ENCODE data around the gene KRTAP5-7.
"Not testable (repeated sequence)": the region's sequence is repeated elsewhere in the genome, so short reads cannot be mapped to it uniquely, and the experiment has no call there.

KRTAP5-7 gene

GRCh38 chr11:71535825-71536224 is 8.8 kb downstream of the KRTAP5-7 start:
- DNase-seq = no peak

- no peak for DNase-seq
Measured at GRCh38 chr11:71537537-71537936, 10.5 kb downstream of the KRTAP5-7 start.

GRCh38 chr11:71537977-71538665 is 11.1 kb downstream of the KRTAP5-7 start, which contains the start of gene KRTAP5-8:
KRTAP5-8 (plus strand) TSS chr11:71538025; CDS start chr11:71538056, 31 bp downstream.
- DNase-seq = not testable (repeated sequence)

- no peak for DNase-seq
Measured at GRCh38 chr11:71538666-71538990, 11.6 kb downstream of the KRTAP5-7 start.

GRCh38 chr11:71539017-71539416 is 11.9 kb downstream of the KRTAP5-7 start:
- no peak for DNase-seq

- DNase-seq = not testable (repeated sequence)
Measured at GRCh38 chr11:71539971-71540370, 12.9 kb downstream of the KRTAP5-7 start.

- not testable (repeated sequence) for DNase-seq
Measured at GRCh38 chr11:71540521-71541304, 13.6 kb downstream of the KRTAP5-7 start.

- no peak for DNase-seq
Measured at GRCh38 chr11:71542382-71542781, 15.3 kb downstream of the KRTAP5-7 start.

GRCh38 chr11:71542879-71543777 is 16.1 kb downstream of the KRTAP5-7 start:
- DNase-seq = peak; percentile 26

- peak; percentile 5 for DNase-seq
Measured at GRCh38 chr11:71543866-71544265, 16.8 kb downstream of the KRTAP5-7 start.

GRCh38 chr11:71544525-71545214 is 17.6 kb downstream of the KRTAP5-7 start:
- no peak for DNase-seq

GRCh38 chr11:71545405-71545966 is 18.4 kb downstream of the KRTAP5-7 start:
- DNase-seq = no peak

- no peak for DNase-seq
Measured at GRCh38 chr11:71548120-71548519, 21.1 kb downstream of the KRTAP5-7 start, which contains the start of gene KRTAP5-9. KRTAP5-9 (plus strand) TSS chr11:71548420; CDS start chr11:71548658, 238 bp downstream.

GRCh38 chr11:71548716-71549151 is 21.7 kb downstream of the KRTAP5-7 start:
- DNase-seq = no peak

- DNase-seq = no peak
Measured at GRCh38 chr11:71551711-71552110, 24.6 kb downstream of the KRTAP5-7 start.

GRCh38 chr11:71554996-71555395 is 27.9 kb downstream of the KRTAP5-7 start:
- DNase-seq = no peak

- no peak for DNase-seq
Measured at GRCh38 chr11:71555508-71555907, 28.4 kb downstream of the KRTAP5-7 start.

- DNase-seq = no peak
Measured at GRCh38 chr11:71556018-71556417, 29.0 kb downstream of the KRTAP5-7 start.

- DNase-seq = no peak
Measured at GRCh38 chr11:71557257-71557656, 30.2 kb downstream of the KRTAP5-7 start.

- DNase-seq = no peak
Measured at GRCh38 chr11:71558996-71559395, 31.9 kb downstream of the KRTAP5-7 start.

GRCh38 chr11:71562120-71562519 is 35.1 kb downstream of the KRTAP5-7 start:
- DNase-seq = no peak

- DNase-seq = peak; percentile 39
Measured at GRCh38 chr11:71563406-71563805, 36.3 kb downstream of the KRTAP5-7 start.
